CD4-positive, alpha-beta T cell treated with Interleukin-12 subunit alpha and Interleukin-12 subunit beta, for 1 hour (primary cell): ENCODE data around the gene MUC6.

Source experiments
- DNase-seq: peaks from one replicate; pipeline ENCODE4 v3.0.0-alpha.2; 2020

MUC6 gene

GRCh38 chr11:1035577-1036283, 788 bp downstream of the MUC6 start:
- DNase-seq, result no peak

GRCh38 chr11:1034456-1035295, 1.8 kb downstream of the MUC6 start:
- no peak for DNase-seq

GRCh38 chr11:1034001-1034400, 2.5 kb downstream of the MUC6 start:
- no peak for DNase-seq

- no peak for DNase-seq
Observed at GRCh38 chr11:1033016-1033798, 3.3 kb downstream of the MUC6 start.

- DNase-seq, result no peak
Observed at GRCh38 chr11:1032310-1032891, 4.1 kb downstream of the MUC6 start.

GRCh38 chr11:1031121-1031899, 5.2 kb downstream of the MUC6 start:
- no peak for DNase-seq

GRCh38 chr11:1030556-1030955, 6.0 kb downstream of the MUC6 start:
- DNase-seq, result no peak

GRCh38 chr11:1030086-1030485, 6.4 kb downstream of the MUC6 start:
- no peak for DNase-seq

GRCh38 chr11:1029654-1030053, 6.9 kb downstream of the MUC6 start:
- DNase-seq, result no peak

GRCh38 chr11:1029051-1029450, 7.5 kb downstream of the MUC6 start:
- no peak for DNase-seq

- DNase-seq, result no peak
Observed at GRCh38 chr11:1028616-1029015, 7.9 kb downstream of the MUC6 start.

- DNase-seq, result no peak
Observed at GRCh38 chr11:1028291-1028540, 8.3 kb downstream of the MUC6 start.

- DNase-seq, result no peak
Observed at GRCh38 chr11:1027483-1028290, 8.8 kb downstream of the MUC6 start.

- DNase-seq, result no peak
Observed at GRCh38 chr11:1026641-1027482, 9.7 kb downstream of the MUC6 start.

GRCh38 chr11:1026163-1026450, 10.4 kb downstream of the MUC6 start:
- DNase-seq, result no peak

- no peak for DNase-seq
Observed at GRCh38 chr11:1025410-1026162, 10.9 kb downstream of the MUC6 start.

GRCh38 chr11:1024597-1025409, 11.7 kb downstream of the MUC6 start:
- DNase-seq, result no peak

GRCh38 chr11:1023811-1024596, 12.5 kb downstream of the MUC6 start:
- no peak for DNase-seq
